Choroid plexus epithelial cell (primary cell): ENCODE results near the gene SLC4A5.

Experiments used
- DNase-seq: peaks from one replicate; pipeline ENCODE4 v3.0.0-alpha.2; 2010; ENCODE audit warnings: low read depth
- H3K4me3 ChIP-seq: 2 replicates; pipeline ENCODE4 v1.5.1; 2011; ENCODE audit warnings: low read depth, mild to moderate bottlenecking, control low read depth, low read length, moderate library complexity
- CTCF ChIP-seq: conservative IDR thresholded peaks from 2 replicates; pipeline ENCODE4 v1.5.1; 2011; ENCODE audit warnings: low read depth, mild to moderate bottlenecking, control low read depth, inconsistent platforms, low read length, moderate library complexity

The SLC4A5 gene

GRCh38 chr2:74278694-74279093, 64.5 kb downstream of the SLC4A5 start:
- H3K4me3 ChIP-seq: no peak overlapping the region
- no peak for DNase-seq
- TF ChIP-seq CTCF: no peak

GRCh38 chr2:74278176-74278575, 65.0 kb downstream of the SLC4A5 start:
- no peak for TF ChIP-seq CTCF
- no peak for DNase-seq
- no peak overlapping the region for H3K4me3 ChIP-seq

GRCh38 chr2:74275228-74275627, 68.0 kb downstream of the SLC4A5 start:
- no peak for TF ChIP-seq CTCF
- no peak for DNase-seq
- no peak overlapping the region for H3K4me3 ChIP-seq

GRCh38 chr2:74269667-74270066, 73.5 kb downstream of the SLC4A5 start:
- DNase-seq: no peak
- no peak overlapping the region for H3K4me3 ChIP-seq
- TF ChIP-seq CTCF: no peak

- H3K4me3 ChIP-seq: no peak overlapping the region
- no peak for DNase-seq
- peak; percentile 16 for TF ChIP-seq CTCF
These were observed 76.1 kb downstream of the SLC4A5 start for GRCh38 chr2:74267068-74267467.

- TF ChIP-seq CTCF: no peak
- no peak for DNase-seq
These were observed 78.9 kb downstream of the SLC4A5 start for GRCh38 chr2:74264281-74264680.

GRCh38 chr2:74262681-74263080, 80.5 kb downstream of the SLC4A5 start:
- no peak overlapping the region for H3K4me3 ChIP-seq
- no peak for TF ChIP-seq CTCF
- DNase-seq: no peak

More at GRCh38 chr2:74264281-74264680, 78.9 kb downstream of the SLC4A5 start:
- H3K4me3 ChIP-seq: no peak overlapping the region
